Activated CD8-positive, alpha-beta memory T cell treated with anti-CD3 and anti-CD28 coated beads for 48 hours (primary cell): ENCODE data around the gene TBC1D5.
"Not testable (repeated sequence)": the region's sequence is repeated elsewhere in the genome, so short reads cannot be mapped to it uniquely, and the experiment has no call there.

ENCODE experiments used
- DNase-seq, 3 experiments: peaks; one replicate each; pipeline ENCODE4 v3.0.0-alpha.2; 2020; ENCODE audit warnings: low read depth in 2 of 3, low spot score in 2 of 3

The TBC1D5 gene

DNA sequence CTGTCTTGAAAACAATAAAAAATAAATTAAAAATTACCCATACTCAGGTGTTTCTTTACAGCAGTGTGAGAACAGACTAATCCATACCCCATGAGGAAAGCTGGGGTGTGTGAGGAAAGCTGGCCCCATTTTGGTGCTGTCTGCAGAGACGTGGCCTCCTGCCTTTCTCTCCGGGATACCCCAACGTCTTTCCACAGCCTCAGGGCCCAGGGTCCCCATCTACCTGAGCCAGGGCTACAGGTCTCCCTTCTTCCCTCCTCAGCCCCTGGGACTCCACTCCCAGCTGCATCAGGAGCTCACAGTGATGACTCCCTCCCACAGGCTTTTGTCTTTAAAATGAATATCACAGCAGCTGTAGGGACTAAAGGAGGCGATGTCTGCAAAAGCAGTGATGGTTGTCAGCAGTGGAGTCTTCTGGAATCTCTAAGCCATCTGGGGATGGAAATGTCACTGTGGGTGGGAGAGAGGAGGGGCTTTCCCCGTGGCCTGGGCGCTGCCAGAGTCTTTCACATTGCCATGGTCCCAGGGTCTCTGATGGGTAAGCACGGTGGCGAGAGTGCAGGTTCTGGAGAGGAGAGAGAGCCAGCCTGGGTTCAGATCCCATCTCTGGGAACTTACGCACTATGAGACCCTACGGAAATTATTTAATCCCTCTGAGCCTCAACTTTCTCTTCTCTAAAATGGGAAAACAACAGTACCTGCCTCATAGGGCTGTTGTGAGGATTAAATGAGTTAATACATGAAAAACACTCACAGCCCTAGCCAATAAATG lies 598.4 kb downstream of the TBC1D5 start:
- DNase-seq: no peak

DNA sequence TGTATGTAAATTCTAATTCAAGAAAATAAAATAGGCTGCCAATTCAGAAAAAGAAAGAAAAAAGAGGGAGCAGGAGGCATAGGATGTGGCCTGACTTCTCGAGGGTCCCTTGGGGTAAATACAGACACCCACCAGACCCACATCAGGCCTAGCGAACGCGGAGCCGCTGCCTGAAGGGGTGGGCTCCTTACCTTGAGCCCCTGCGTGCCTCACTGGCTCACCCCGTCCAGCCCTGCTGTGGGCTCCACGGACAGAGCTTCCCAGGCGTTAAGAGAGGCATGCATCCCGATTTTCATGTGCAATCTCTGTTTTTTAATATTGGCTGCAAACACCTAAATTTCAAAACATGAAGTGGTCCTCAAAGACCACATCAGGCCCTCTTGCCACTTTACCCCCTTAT lies 599.9 kb downstream of the TBC1D5 start:
- DNase-seq: no peak

DNA sequence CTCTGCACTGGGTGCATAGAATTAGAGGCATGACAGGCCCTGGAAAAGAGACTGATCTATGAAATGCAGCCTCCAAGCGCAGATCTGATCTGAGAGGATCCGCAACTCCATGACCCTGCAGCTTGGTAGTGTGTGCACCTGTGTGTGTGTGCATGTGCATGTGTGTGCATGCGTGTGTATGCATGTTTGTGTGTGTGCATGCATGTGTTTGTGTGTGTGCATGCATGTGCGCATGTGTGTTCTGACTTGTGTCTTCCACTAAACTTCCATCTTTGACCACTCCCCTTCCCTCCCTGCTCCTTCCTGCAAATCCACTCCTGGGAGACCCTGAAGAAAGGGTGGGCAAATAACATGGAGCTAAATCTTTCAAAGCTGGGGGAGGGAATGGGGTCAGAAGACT lies 600.7 kb downstream of the TBC1D5 start:
- no peak for DNase-seq

DNA sequence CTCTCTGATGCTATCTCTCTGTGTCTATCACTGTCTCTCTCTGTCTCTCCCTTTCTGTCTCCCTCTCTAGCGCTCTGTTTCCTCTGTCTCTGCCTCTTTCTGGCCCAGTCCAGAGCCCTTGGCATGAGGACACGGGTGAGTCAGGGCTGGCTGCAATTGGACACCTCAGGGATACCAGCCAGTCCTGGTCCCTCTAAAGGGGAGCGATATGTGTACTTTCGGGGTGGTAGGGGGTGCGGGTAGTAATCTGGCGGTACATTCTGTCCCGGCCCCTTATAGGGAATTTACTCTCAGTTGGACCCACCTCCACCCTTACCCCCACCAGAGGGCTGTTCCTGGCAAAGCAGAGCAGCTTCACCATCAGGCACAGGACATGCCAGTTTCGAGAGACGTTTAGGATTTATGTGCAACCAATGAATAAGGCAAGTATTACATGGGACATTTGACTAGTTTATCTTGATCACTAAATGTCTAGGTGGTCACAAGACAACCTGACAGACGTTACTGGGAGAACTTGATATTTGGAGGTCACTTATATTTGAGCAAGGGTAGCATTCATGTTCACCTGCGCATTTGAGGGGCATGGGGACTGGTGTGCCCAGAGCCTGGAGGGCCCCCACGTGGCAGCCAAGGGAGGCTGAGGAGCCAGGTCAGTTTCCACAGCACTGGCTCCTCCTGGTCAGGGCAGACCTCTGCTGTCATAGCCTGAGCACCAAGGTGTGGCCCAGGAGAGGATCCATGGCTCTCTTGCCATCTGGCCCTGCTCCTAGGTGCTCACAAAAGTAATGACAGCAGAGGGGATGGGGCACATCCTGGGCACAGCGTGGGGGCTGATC lies 601.5 kb downstream of the TBC1D5 start:
- DNase-seq: no peak

DNA sequence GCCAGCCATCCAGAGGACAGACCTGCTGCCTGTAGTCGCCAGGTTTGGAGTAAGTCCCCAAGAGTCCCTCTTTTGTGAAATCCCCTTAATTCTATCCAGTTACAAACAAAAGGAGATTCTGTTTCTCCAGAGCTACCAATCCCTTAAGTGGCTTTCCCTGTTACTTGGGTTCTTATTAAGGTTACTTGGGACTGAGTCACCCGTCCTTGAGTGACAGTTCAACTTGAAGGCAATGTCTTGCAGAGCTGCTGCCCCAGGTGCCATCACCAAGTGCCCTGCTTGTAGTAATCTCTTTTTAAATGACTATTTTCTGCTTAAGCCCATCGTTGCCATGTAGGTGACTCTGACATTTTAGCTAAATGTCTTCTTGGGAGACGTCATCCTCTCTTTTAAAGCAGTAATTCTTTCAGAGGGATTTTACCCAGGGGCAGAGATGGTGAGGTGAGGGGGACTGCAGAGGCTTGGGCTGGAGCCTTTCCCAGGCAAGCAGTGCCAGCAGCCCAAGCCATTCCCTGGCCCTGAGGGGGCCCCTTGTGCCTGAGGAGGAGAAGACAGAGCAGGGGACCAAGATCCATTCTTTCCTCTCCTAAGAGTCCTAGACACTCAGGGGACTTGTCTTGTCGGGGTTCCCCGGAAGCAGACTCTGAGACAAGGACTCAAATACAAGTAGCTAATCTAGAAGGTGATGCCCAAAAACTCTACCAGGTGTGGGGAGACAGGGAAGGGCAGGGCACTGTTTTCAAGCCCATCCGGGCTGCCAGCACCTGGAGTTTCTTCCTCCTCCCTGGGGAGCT lies 604.0 kb downstream of the TBC1D5 start:
- no peak for DNase-seq

DNA sequence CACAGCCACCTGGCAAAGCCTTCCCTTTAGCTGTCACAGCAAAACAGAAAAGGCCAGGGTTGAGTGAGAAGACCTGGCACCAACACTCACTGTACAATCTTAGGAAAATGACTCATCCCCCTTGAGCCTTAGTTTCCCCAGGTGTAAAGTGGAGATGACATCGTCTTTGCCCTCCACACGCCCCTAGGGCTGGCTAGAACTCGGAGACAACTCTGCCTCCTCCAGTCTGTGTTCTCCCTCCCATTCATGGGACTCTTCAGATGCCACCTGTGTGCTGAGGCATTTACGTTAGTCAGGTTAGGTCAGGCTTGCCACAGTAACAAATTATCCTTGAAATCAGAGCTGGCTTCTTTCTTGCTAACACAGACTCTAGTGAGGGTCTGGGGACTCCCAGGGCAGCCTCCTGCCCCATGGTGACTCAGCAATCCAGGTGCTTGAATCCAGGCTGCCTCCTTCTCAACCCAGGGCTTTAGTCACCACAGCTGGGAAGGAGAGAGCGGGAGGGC lies 605.1 kb downstream of the TBC1D5 start:
- no peak for DNase-seq

DNA sequence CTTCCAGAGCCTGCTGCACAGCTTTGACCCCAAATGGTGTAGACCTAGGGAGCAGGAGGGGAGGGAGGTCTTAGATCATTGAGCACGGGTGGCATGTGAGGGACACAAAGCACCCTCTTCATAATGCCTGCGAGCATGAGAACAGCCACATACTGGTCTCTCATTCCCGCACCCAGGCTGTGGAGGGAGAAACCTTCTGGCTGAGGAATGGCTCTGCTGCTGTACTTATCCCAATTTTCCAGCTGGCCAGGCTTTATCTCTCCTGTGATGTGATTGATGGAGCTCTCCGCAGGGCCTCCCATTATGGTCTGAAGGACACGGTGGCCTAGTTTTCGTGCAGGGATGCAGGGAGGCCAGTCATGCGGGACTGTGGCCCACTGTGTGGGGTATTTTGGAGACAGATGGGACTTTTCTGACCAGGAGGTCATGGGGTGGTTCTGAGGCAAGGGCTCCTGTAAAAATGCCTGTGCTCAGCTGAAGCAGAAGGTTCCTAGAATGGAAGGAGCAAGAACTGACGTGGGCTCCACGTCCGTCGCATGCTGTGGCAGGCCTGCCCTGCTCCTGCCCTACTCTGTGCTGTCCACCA lies 606.2 kb downstream of the TBC1D5 start:
- no peak for DNase-seq

DNA sequence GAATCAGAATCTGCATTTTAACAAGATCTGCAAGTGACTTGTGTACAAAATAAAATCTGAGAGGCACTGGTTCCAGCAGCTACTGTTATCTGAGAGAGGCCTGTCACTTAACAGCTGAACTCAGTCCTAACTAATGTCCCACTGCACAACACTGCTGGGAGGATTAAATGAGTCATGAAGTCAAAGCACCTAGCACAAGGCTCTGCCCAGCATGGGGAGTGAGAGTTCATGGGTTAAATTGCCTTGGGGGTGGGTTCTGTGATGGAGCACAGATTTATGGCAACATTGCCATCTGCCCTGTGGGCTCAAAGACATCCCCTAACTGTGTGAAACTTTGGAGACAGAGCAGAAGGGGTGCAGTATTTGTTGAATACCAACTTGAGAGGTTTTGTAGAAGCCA lies 606.7 kb downstream of the TBC1D5 start:
- DNase-seq: no peak

DNA sequence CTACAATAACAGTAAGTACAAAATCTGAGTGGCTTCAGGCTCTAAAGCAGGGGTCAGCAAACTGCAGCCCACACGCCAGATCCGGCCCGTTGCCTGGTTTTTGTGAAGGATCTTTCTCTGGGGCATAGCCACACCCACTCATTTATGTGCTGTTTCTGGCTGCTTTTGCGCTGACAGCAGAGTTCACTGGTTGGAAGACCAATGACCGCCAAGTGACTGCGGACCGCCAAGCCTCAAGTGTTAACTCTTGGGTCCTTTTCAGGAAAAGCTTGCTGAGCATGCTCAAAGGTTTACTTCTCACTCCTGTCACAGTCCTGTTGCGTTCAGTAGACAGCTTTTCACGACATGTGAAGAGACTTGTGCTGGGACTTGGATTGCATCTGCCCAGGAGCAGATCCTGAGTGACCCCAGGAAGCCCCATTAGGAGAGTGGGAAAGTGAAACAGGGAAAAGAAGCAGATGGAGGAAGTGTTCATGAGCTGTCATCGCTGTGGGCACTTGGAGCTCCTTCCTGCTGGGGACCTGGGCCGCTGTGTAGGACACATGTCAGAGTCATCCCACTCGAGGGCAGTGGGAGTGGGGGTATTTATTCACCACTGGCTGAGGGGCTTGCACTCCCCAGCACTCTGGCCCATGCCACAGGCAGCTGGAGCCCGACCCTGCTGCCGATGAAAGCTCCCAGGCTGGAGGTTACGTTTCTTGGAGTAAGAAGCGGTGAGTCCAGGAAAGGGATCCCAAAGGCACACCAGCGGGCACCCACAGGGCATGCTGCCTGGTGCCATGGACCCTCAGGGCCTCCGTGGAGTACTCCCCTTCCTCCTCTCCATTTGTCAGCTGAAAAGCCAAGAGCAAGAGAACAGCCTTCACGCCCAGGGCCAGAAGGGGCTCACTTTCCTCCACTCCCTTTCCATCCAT lies 608.5 kb downstream of the TBC1D5 start:
- DNase-seq: no peak

DNA sequence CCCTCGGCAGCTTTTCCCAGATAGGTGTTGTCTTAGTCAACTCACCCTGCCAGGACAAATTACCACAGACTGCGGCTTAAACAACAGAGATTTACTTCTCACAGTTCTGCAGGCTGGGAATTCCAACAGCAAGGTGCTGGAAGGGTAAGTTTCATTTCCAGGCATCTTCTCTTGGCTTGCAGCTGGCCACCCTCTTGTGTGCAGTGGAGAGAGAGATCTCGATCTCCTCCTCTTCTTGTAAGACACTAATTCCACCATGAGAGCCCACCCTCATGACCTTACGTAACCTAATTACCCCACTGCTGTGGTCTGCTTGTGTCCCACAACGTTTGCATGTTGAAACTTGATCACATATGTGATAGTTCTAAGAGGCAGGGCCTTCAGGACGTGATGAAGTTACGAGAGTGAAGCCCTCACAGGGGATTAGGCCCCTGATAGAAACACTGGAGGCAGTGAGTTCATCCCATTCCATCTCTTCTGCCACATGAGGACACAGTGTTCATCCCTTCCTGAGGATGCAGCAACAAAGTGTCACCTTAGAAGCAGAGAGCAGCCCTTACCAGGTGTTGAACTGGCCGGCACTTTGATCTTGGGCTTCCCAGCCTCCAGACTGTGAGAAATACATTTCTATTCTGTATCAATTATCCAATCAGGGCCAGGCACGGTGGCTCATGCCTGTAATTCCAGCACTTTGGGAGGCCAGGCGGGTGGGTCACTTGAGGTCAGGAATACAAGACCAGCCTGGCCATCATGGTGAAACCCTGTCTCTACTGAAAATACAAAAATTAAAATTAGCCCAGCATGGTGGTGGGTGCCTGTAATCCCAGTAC lies 609.9 kb downstream of the TBC1D5 start:
- no peak for DNase-seq

DNA sequence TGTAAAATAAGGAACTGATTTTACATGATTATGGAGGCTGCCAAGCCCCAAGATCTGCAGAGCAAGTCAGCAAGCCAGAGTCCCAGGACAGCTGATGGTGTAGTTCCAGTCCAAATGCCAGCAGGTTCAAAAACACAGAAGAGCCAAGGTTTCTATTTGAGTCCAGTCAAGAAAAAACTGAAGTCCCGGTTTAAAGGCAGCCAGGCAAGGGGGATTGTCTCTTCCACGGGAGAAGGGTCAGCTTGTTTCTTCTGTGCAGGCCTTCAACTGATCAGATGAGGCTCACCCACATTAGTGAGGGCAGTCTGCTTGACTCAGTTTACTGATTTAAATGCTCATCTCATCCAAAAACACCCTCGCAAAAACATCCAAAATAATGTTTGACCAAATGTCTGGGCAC lies 611.5 kb downstream of the TBC1D5 start:
- no peak for DNase-seq

DNA sequence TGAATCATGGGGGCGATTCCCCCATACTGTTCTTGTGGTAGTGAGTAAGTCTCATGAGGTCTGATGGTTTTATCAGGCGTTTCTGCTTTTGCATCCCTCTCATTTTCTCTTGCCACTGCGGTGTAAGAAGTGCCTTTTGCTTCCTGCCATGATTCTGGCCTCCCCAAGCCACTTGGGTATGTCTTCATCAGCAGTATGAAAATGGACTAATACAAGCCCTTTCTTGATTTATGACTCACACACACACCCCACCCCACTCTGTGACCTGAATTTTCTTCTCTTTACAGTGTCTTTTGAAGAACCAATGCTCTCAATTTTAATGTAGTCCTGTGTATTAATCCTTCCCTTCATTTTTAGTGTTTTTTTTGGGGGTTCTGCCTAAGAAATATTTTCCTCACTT lies 612.9 kb downstream of the TBC1D5 start:
- no peak for DNase-seq

DNA sequence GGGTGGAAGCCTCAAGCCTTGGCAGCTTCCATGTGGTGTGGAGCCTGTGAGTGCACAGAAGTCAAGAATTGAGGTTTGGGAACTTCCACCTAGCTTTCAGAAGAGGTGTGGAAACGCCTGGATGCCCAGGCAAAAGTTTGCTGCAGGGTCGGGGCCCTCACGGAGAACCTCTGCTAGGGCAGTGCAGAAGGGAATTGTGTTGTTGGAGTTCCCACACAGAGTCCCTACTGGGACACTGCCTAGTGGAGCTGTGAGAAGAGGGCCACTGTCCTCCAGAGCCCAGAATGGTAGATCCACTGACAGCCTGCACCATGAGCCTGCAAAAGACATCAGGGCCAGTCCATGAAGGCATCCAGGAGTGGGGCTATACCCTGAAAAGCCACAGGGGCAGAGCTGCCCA lies 613.8 kb downstream of the TBC1D5 start:
- DNase-seq: not testable (repeated sequence)

DNA sequence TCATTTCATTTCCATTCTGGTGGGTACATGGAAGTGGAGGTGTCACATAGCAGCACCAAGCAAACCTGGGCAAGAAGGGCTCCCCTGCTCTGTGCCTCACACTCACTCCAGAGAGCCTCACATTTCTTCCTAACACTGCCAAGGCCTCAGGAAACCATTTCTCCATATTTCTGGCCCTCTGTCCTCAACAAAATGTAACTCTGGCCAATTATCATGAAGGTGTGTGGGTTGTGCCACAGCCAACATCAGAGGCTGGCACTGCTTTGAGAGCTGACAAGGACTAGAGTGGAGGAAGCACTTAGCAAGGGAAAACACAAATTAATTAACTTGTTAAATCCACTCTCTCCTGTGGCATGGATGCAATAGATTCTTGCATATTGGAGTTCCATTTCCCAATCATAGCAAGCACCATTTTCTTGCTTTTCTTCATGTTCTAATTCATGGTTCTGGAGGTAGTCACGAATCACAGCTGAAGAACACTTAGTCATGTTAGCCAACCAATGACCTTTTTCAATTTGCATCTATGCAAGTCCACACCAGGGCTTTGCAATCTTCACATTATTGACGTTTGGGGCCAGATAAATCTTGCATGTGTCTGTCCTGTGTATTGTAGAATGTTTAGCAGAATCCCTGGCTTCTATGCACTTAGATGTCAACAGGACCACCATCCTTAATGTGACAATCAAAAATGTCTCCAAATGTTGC lies 616.5 kb downstream of the TBC1D5 start:
- DNase-seq: no peak

DNA sequence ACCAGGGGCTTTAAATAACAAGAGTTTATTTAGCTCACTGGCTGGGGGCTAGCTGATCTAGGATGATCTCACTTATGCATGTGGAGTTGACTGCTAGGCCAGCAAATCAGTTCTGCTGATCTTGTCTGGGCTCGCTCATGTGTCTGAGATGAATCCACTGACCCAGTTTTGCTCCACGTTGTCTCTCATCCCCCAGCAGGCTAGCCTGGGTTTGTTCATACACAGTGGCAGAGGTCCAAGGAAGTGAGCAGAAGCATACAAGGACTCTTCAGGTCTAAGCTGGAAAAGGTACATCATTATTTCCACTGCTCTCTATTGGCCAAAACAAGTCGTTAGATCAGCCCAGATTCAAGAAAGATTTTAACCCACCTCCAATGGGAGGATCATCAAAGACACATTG lies 619.7 kb downstream of the TBC1D5 start:
- no peak for DNase-seq

DNA sequence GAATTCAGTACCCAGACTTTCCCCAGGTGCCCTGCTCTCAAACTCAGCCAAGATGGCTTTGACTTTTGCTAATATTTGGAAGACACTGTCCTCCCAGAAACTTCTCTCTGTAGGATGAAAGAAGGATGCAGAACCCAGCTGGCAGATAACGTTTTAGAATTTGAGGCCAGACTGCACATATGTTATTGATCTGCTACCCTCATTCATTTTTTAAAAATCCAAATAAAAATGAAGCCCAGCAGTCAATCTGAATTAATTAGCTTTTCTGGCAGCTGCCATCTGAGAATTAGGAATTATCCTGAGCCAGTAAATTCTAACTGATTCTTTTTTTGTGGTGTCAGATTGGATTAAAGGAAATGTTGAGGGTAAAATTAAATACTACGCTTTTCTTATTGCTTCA lies 621.1 kb downstream of the TBC1D5 start:
- DNase-seq: no peak

DNA sequence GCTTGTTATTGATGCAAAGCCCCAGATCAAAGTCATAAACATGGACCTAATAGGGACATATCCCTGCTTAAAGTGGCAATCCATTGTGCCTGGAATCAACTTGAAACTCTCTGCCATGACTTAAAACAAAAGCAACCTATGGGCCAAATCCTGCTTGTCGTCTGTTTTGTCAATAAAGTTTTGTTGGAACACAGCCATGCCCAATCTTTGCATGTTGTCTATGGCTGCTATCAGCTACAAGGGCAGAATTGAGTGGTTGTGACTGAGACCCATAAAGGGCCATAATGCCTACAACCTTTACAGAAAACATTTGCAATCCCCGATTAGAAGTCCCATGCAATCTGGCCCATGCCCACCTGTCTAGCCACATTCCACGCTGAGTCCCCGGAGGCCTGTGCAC lies 622.3 kb downstream of the TBC1D5 start:
- no peak for DNase-seq

DNA sequence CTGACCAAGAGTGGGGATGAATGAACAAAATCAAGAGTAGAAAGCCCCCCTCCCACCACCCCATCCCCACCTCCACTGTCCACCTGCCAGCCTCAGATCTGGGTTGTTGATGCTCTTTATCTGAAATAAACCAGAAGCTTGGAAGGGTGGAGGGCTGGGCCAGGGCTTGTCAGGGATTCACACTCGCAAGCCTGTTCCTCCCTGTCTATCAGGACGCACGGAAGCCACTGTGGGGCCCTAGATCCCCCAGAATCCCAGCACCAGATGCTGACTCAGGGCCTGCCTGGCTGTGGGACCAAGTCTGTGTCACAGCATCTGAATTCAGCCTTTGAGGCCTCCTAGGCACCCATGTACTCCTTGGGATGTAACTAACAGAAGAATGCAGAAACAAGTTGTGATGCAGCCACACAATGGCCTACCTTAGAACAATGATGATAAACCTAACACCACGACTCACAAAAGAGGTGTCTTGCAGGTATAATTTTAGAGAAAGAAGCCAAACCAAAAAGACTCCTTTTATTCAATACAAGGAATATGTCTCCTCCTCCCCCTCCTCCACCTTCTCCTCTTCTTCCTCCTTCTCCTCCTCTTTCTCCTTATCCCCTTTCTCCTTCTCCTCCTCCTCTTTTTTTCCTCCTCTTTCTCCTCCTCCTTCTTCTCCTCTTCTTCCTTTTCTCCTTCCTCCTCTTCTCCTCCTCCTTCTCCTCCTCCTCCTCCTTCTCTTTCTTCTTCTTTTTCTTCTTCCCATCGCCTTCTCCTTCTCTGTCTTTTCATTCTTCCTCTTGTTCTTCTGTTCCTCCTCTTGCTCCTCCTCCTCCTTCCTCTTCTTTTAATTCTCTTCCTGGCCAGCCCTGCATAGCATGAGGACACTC lies 623.0 kb downstream of the TBC1D5 start:
- no peak for DNase-seq
